ENCODE data around the gene GARRE1. TPM values are rescaled to one million over a fixed set of nuclear protein-coding genes. Genes with fewer than 3 reads are reported as not detected.
"Not testable (repeated sequence)": the region's sequence is repeated elsewhere in the genome, so short reads cannot be mapped to it uniquely, and the experiment has no call there.

GARRE1 gene
- 32.0 and 32.9 TPM in 2 replicates for total RNA-seq

DNA sequence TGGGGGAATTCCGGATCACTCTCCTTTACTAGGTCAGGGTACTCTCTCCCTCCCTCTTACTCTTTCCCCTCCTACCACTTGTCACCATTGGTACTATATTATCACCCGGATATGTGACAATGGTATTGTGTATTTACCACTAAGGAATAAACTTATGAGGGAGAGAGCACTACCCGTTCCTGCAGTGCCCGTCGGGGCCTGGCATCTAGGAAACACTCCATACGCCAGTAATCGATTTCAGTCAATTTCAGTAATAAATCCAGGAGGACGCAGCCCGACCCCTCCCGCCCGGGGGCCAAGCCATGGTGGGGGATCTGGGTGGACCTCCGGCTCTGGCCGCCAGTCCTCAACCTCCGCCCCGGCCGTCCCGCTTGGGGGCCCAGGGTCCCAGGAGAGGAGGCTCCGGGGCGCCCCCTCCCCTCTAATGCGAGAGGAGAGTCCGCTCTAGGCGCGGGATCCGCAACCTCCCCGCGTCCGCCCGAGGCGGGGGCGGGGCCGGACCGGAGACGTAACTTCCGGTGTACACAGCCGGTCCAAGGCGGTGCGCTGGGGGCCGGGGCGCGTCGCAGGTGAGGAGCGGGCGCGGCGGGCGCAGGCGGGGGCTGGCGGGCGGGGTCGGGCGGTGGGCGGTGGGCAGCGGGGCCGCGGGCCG is at the start of gene GARRE1:
GARRE1 (plus strand) TSS at position 509 of the 652 bp plus-strand sequence. CDS start 45,920 bp downstream, outside the sequence.
- DNase-seq (ENCODE audit: low read depth in 2 of 2): peak in 1 of 2 donors; percentile 76

- DNase-seq (ENCODE audit: low read depth in 2 of 2): not testable (repeated sequence)
Measured at GRCh38 chr19:34205324-34205723, 49.0 kb upstream of the GARRE1 start.

DNA sequence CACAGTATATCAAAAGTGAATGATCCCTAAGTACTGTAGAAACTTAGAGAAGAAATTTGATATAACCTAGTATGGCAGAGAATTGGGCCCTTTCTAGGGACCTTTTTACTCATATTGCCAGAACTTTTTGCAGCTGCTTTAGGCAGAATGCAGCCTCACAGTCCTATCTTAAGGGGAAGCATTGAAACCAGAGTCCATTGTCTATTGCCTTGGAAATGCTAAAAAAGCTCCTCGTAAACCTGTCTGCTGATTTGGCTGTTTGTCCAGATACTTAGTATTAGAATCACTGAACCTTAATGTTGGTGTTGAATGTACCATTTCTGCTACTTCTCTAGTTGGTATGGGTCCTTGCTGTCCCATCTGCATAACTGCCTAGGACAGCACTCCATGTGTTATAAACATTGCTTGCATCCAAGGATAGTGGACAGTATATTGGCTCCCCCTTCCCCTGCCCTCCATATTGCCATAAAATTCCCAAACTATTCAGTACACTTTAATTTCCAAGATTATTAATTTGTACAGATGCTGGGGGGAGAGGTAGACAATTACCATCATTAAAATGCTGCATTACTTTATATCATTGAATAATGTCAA is 46.0 kb upstream of the GARRE1 start:
- no peak for DNase-seq (ENCODE audit: low read depth in 2 of 2)

DNA sequence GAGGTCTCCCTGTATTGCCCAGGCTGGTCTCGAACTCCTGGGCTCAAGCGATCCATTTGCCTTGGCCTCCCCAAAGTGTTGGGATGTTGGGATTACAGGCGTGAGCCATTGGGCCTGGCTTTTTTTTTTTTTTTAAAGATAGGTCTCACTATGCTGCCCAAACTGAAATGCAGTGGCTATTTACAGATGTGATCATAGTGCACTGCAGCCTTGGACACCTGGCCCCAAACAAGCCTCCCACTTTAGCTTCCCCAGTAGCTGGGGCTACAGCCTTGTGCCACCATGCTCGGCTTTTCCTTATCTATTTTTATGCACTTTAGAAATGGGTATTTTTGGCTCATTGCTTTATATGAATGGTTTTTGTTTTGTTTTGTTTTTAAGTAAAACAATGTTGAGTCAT is 44.6 kb upstream of the GARRE1 start:
- DNase-seq (ENCODE audit: low read depth in 2 of 2): no peak

- no peak for DNase-seq (ENCODE audit: low read depth in 2 of 2)
Measured at GRCh38 chr19:34213283-34213682, 41.1 kb upstream of the GARRE1 start.

- no peak for DNase-seq (ENCODE audit: low read depth in 2 of 2)
Measured at GRCh38 chr19:34214040-34214439, 40.3 kb upstream of the GARRE1 start.

- no peak for DNase-seq (ENCODE audit: low read depth in 2 of 2)
Measured at GRCh38 chr19:34215006-34215665, 39.2 kb upstream of the GARRE1 start.

- DNase-seq (ENCODE audit: low read depth in 2 of 2): no peak
Measured at GRCh38 chr19:34215666-34216038, 38.7 kb upstream of the GARRE1 start.

DNA sequence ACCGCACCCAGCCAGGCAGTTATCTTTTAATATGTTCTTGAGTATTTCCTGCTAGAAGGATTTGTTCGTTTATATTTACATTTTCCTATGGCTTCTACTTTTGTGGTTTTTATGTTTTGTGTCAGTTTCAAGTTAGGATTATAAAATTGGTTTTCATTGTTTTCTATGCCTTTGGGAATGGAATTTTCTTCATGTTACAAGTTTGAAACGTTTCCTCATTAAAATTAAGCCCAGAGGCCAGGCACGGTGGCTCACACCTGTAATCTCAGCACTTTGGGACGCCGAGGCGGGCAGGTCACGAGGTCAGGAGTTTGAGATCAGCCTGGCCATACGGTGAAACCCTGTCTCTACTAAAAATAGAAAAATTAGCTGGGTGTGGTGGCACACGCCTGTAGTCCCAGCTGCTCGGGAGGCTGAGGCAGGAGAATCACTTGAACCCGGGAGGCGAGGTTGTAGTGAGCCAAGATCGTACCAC is 37.6 kb upstream of the GARRE1 start:
- DNase-seq (ENCODE audit: low read depth in 2 of 2): not testable (repeated sequence)

- DNase-seq (ENCODE audit: low read depth in 2 of 2): peak in 1 of 2 donors; percentile 69
Measured at GRCh38 chr19:34217952-34218817, 36.2 kb upstream of the GARRE1 start.

DNA sequence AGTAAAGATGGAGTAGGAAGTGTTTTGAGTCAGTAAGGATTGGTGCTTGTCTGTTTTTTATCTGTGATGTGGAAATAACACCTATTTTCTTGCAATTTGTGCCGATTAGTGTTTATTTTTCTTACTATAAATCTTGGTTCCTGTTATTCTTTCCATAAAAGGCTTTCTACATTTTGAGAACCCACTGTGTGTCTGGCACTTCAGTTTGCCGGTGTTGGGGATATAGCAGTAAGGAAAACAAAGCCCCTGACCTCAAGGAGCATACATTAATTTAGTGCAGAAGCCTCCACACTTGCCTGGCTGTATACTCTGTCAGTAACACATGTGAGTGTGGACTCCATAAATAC is 35.6 kb upstream of the GARRE1 start:
- peak in 1 of 2 donors; percentile 22 for DNase-seq (ENCODE audit: low read depth in 2 of 2)

DNA sequence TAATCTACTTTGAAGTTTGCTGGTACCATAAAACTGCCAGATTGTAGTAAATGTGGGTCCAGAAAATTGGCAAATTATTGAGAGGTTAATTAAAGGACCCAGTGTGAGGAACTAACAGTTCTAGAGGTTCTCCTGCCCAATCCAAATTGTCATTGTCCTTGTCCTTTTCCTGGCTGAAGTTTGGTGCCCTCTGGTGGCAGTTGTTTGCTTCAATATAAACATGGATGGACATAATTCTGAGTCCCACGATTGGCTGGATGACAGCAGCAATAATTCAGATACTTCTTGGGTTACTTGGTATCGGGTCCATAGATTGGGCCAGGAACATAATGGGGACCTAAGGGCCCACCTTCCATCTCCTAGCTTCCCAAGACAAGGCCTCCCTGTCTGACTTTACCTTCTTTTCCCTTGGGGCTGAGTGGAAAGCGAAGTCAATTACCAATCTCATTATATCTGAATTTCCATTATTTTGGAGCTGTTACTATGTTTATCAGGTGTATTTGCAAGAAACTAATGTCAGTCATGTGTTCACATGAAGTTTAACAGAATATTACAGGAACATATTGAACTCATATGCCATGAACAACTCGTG is 33.8 kb upstream of the GARRE1 start:
- DNase-seq (ENCODE audit: low read depth in 2 of 2): peak; percentile 71 to 77

- no peak for DNase-seq (ENCODE audit: low read depth in 2 of 2)
Measured at GRCh38 chr19:34222386-34222785, 32.0 kb upstream of the GARRE1 start.

DNA sequence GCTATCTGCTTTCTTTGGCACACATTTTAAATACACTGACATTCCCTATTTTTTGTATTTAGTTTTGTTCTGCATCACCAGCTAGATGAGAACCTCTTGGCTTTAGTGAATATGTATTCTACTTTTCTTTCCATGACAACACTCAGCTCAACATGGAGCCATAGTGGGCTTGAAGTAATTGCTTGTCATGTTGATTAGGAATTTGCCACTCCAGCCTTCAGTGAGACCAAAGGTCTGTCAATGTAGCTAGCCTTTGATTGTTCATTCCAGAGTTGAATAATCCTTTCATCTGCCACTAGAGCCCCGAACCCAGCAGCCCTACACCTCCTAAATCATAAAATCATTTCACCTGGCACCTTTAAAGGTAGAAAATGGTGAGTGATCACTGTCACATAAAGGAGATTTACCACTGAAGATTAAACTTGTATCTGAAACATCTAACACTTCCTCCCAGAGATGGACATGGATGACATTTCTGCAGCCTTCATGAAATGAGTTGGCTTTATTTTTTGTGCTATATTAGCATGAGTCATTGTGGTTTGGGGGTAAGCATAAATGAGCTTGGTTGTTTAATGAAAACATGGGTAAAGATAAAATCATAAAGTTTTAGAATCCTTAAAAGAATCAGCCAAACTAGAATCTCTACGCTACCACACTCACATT is 29.2 kb upstream of the GARRE1 start:
- DNase-seq (ENCODE audit: low read depth in 2 of 2): no peak

- no peak for DNase-seq (ENCODE audit: low read depth in 2 of 2)
Measured at GRCh38 chr19:34225659-34226015, 28.7 kb upstream of the GARRE1 start.

DNA sequence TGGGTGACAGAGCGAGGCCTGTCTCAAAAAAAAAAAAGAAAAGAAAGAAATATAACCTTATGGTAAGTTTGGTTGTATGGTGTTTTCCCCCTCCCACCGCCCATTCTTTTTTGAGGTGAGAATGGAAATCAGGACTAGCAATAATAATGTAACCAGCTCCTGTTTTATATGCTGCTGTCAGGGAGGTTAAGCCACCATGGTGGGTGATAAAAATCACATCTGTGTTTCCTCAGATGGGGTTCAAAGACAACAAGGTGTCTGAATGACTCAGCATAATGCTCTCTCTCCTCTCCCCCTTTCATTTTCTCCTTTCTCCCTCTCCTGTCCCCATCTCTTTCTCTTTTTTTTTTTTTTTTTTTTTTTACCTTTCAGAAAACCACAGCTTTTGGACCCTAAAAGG is 28.3 kb upstream of the GARRE1 start:
- DNase-seq (ENCODE audit: low read depth in 2 of 2): no peak

DNA sequence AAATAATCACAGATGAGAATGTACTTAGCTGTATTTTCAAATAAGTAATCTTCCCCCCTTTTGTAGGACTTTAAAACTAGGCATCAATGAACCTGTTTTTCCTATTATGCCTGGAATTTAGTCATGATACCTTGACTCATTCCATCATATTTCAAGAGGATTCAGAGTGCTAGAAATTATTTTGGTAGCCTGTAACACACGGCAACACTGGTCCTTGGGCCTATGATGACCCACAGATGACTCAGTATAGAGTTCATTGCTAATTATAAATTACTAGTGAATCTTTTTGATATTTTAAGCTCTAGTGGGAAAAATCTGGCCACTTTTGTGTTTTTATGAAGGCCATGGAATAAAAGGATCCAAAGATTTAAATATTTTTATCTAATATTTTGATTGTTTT is 26.0 kb upstream of the GARRE1 start:
- no peak for DNase-seq (ENCODE audit: low read depth in 2 of 2)

GRCh38 chr19:34228762-34229161 is 25.6 kb upstream of the GARRE1 start:
- no peak for DNase-seq (ENCODE audit: low read depth in 2 of 2)

GRCh38 chr19:34229721-34230120 is 24.6 kb upstream of the GARRE1 start:
- DNase-seq (ENCODE audit: low read depth in 2 of 2): no peak

DNA sequence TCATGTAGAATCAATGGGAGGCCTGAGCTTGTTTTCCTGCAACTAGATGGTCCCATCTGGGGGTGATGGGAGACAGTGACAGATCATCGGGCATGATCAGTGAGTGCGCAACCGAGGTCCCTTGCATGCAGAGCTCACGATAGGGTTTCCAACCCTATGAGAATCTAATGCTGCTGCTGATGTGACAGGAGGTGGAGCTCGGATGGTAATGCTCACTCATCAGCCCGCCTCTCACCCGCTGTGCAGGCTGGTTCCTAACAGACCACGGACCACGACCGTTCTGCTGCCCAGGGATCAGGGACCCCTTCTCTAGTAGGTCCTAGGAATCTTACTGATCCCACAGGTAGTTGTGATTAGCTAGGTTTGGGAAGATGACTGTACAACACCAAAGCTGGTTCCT is 23.5 kb upstream of the GARRE1 start:
- no peak for DNase-seq (ENCODE audit: low read depth in 2 of 2)

- DNase-seq (ENCODE audit: low read depth in 2 of 2): no peak
Measured at GRCh38 chr19:34231439-34231838, 22.9 kb upstream of the GARRE1 start.

All from dermis microvascular lymphatic vessel endothelial cell (primary cell).